ENCODE data around the gene WDR48. TPM values are rescaled to one million over a fixed set of nuclear protein-coding genes. Genes with fewer than 3 reads are reported as not detected.

WDR48 gene
- total RNA-seq, 2 donors from 2014 or later, result 57.5 to 60.4 TPM

DNA sequence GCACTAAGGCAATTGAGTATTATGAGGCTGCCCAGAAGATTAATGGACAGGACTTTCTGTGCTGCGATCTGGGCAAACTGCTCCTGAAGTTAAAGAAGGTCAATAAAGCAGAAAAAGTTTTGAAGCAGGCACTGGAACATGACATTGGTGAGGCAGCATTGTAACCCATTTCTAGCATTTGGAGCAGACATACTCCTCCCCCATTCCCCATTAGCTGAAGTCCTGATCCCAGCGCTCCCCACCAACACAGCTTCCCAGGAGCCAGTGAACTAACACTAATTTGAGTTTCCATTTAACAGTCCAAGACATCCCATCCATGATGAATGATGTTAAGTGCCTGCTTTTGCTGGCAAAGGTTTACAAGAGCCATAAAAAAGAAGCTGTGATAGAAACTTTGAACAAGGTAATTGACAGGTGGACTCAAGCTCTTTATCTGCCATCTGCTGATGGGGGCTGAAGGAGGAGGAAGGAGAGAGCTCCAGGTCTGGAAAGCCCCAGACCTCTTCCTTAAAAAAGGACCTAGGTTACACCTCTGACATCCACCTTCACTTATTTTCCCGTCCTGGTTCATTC is 79.0 kb downstream of the WDR48 start:
- no peaks in the 10 kb centered on the region for H3K27me3 ChIP-seq (ENCODE audit: control insufficient read depth, insufficient read depth, low read length, poor library complexity, severe bottlenecking)
- TF ChIP-seq, protein P1, sequence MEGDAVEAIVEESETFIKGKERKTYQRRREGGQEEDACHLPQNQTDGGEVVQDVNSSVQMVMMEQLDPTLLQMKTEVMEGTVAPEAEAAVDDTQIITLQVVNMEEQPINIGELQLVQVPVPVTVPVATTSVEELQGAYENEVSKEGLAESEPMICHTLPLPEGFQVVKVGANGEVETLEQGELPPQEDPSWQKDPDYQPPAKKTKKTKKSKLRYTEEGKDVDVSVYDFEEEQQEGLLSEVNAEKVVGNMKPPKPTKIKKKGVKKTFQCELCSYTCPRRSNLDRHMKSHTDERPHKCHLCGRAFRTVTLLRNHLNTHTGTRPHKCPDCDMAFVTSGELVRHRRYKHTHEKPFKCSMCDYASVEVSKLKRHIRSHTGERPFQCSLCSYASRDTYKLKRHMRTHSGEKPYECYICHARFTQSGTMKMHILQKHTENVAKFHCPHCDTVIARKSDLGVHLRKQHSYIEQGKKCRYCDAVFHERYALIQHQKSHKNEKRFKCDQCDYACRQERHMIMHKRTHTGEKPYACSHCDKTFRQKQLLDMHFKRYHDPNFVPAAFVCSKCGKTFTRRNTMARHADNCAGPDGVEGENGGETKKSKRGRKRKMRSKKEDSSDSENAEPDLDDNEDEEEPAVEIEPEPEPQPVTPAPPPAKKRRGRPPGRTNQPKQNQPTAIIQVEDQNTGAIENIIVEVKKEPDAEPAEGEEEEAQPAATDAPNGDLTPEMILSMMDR (conservative IDR thresholded peaks at IDR 0.05), result no peak
- H3K36me3 ChIP-seq (ENCODE audit: control insufficient read depth, insufficient read depth, low read length), result no peaks in the 10 kb centered on the region
- no peak overlapping the region for H3K27ac ChIP-seq (ENCODE audit: low read depth, low read length)
- H3K9me3 ChIP-seq (ENCODE audit: control insufficient read depth, low read length), result no peaks in the 10 kb centered on the region
- Mint-ChIP-seq H3K9me3 (no peaks in the 10 kb centered on the region), H3K27ac (no peak overlapping the region), H3K36me3 (ENCODE audit: low read depth) (no peaks in the 10 kb centered on the region), H3K27me3 (ENCODE audit: insufficient read depth) (no peaks in the 10 kb centered on the region), H3K4me3 (no peak overlapping the region), H3K4me1 (peaks cover 9% of the 10 kb centered on the region)
- no peak overlapping the region for H3K9ac ChIP-seq (ENCODE audit: extremely low read depth, low read length, poor library complexity, severe bottlenecking)
- DNase-seq, result no peak
- WGBS, 2 experiments (ENCODE audit: insufficient coverage in 1 of 2, insufficient read length in 1 of 2), result 90 to 100% methylated on average over 1 to 3 of the region's 3 CpGs
- no peaks in the 10 kb centered on the region for H3K4me1 ChIP-seq (ENCODE audit: control insufficient read depth, insufficient read depth, low read length)
- H3K4me3 ChIP-seq (ENCODE audit: low read length), result no peak overlapping the region

DNA sequence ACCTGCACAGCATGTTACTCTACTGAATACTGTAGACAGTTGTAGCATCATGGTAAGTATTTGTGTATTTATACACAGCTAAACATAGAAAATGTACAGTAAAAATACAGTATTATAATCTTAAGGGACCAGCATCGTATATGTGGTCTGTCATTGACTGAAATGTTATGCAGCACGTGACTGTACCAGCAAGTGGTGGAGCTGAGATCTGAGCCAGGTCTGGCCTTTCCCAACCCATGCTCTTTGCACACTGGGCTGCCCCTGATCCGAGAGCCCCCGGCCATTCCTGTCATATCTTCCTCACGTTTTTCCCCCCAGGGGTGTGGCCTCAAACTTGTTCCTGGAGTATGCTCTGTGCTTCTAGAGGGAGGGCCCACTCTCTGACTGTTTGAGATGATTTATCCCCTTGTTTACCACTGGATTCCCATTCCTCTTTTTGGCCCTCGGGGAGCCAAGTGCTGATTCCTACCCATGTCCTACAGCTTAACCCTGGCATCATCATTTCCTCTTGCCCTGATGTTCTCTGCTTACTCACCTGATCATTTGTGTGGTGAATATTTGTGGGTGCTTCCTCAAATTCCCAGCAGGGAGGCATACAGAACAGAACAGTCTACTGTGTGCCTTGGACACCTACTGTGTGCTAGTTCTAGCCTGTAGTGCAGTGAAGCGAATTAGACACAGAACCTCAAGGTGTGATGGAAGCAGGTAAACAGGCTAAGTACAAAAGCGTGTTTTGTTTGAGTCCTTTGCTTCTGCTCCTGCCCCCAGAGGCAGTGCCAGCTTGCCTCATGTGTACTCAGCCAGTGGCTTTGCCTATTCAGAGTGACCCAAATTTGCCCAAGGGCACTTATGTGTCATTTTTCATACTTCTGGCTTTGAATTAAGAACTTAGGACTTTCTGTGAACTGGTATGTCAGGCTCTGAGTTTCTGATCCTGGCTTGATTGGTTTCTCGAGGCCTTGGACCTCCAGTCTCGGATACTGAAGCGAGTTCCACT is 80.6 kb downstream of the WDR48 start:
- DNase-seq, result no peak
- no peaks in the 10 kb centered on the region for H3K4me1 ChIP-seq (ENCODE audit: control insufficient read depth, insufficient read depth, low read length)
- H3K27ac ChIP-seq (ENCODE audit: low read depth, low read length), result no peak overlapping the region
- no peak overlapping the region for H3K9ac ChIP-seq (ENCODE audit: extremely low read depth, low read length, poor library complexity, severe bottlenecking)
- TF ChIP-seq, protein P1 (conservative IDR thresholded peaks at IDR 0.05), result no peak
- H3K4me3 ChIP-seq (ENCODE audit: low read length), result no peak overlapping the region
- H3K9me3 ChIP-seq (ENCODE audit: control insufficient read depth, low read length), result no peaks in the 10 kb centered on the region
- Mint-ChIP-seq H3K27ac (no peak overlapping the region), H3K27me3 (ENCODE audit: insufficient read depth) (no peaks in the 10 kb centered on the region), H3K4me1 (peaks cover 8% of the 10 kb centered on the region), H3K36me3 (ENCODE audit: low read depth) (no peaks in the 10 kb centered on the region), H3K9me3 (no peaks in the 10 kb centered on the region), H3K4me3 (no peak overlapping the region)
- H3K27me3 ChIP-seq (ENCODE audit: control insufficient read depth, insufficient read depth, low read length, poor library complexity, severe bottlenecking), result no peaks in the 10 kb centered on the region
- 92 to 95% methylated on average over 7 to 11 of the region's 11 CpGs for WGBS, 2 experiments (ENCODE audit: insufficient coverage in 1 of 2, insufficient read length in 1 of 2)
- no peaks in the 10 kb centered on the region for H3K36me3 ChIP-seq (ENCODE audit: control insufficient read depth, insufficient read depth, low read length)

DNA sequence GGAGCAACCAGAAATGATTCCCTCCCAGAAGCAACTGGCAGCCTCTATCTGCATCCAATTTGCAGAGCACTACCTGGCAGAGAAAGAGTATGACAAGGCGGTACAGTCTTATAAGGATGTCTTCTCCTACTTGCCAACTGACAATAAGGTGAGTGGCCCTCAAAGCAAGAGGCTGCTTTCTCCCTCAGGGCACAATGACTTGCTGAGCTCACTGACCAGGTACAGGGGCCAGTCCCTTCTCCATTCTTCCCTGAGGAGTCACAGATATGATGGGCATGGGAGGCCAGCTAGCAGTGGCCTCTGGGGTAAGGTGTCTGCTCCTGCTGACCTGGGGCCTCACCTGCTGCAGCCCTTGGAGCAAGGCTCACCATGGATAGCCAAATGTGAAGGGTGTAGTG is 81.3 kb downstream of the WDR48 start:
- Histone ChIP-seq H3K9me3 (ENCODE audit: control insufficient read depth, low read length) (no peaks in the 10 kb centered on the region), H3K9ac (ENCODE audit: extremely low read depth, low read length, poor library complexity, severe bottlenecking) (no peak overlapping the region), H3K4me1 (ENCODE audit: control insufficient read depth, insufficient read depth, low read length) (no peaks in the 10 kb centered on the region), H3K27me3 (ENCODE audit: control insufficient read depth, insufficient read depth, low read length, poor library complexity, severe bottlenecking) (no peaks in the 10 kb centered on the region), H3K27ac (ENCODE audit: low read depth, low read length) (no peak overlapping the region), H3K36me3 (ENCODE audit: control insufficient read depth, insufficient read depth, low read length) (no peaks in the 10 kb centered on the region), H3K4me3 (ENCODE audit: low read length) (no peak overlapping the region)
- no peaks in the 10 kb centered on the region for H3K27me3 Mint-ChIP-seq (ENCODE audit: insufficient read depth)
- no peak overlapping the region for H3K27ac Mint-ChIP-seq
- TF ChIP-seq, protein P1 (conservative IDR thresholded peaks at IDR 0.05), result no peak
- WGBS, 2 experiments (ENCODE audit: insufficient coverage in 1 of 2, insufficient read length in 1 of 2), result 94% methylated on average over 1 of the region's 1 CpG; no CpG with 5 or more reads in 1 of the 2 experiments
- peaks cover 8% of the 10 kb centered on the region for H3K4me1 Mint-ChIP-seq
- no peaks in the 10 kb centered on the region for H3K9me3 Mint-ChIP-seq
- DNase-seq, result no peak
- H3K36me3 Mint-ChIP-seq (ENCODE audit: low read depth), result no peaks in the 10 kb centered on the region
- no peak overlapping the region for H3K4me3 Mint-ChIP-seq
